Medulla oblongata (tissue), 1 donor: ENCODE results near the gene GCNT4.

Source experiments
- DNase-seq: peaks from one replicate; pipeline ENCODE4 v3.0.0-alpha.2; 2015; ENCODE audit errors: extremely low spot score

GCNT4 gene

GRCh38 chr5:75051217-75051751, 1.1 kb downstream of the GCNT4 start:
- no peak for DNase-seq

- no peak for DNase-seq
Measured at GRCh38 chr5:75050415-75050814, 1.9 kb downstream of the GCNT4 start.

- DNase-seq = peak; percentile 54
Measured at GRCh38 chr5:75049456-75050351, 2.7 kb downstream of the GCNT4 start.

GRCh38 chr5:75048457-75048953, 3.9 kb downstream of the GCNT4 start:
- no peak for DNase-seq

- no peak for DNase-seq
Measured at GRCh38 chr5:75047356-75047755, 5.0 kb downstream of the GCNT4 start.

GRCh38 chr5:75046366-75047142, 5.8 kb downstream of the GCNT4 start:
- no peak for DNase-seq

GRCh38 chr5:75045071-75045470, 7.3 kb downstream of the GCNT4 start:
- DNase-seq = no peak

- DNase-seq = peak; percentile 57
Measured at GRCh38 chr5:75044406-75044805, 8.0 kb downstream of the GCNT4 start.

- DNase-seq = no peak
Measured at GRCh38 chr5:75043633-75044264, 8.6 kb downstream of the GCNT4 start.

- DNase-seq = no peak
Measured at GRCh38 chr5:75042522-75042921, 9.8 kb downstream of the GCNT4 start.

GRCh38 chr5:75040973-75041372, 11.4 kb downstream of the GCNT4 start:
- no peak for DNase-seq

GRCh38 chr5:75037106-75037505, 15.3 kb downstream of the GCNT4 start:
- no peak for DNase-seq

- no peak for DNase-seq
Measured at GRCh38 chr5:75034137-75034739, 18.1 kb downstream of the GCNT4 start.

GRCh38 chr5:75031366-75031765, 21.0 kb downstream of the GCNT4 start:
- DNase-seq = no peak

- DNase-seq = no peak
Measured at GRCh38 chr5:75028090-75028489, 24.3 kb downstream of the GCNT4 start.

GRCh38 chr5:75023368-75024159, 28.8 kb downstream of the GCNT4 start:
- no peak for DNase-seq

- no peak for DNase-seq
Measured at GRCh38 chr5:75021800-75022199, 30.6 kb downstream of the GCNT4 start.

GRCh38 chr5:75021219-75021618, 31.1 kb downstream of the GCNT4 start:
- no peak for DNase-seq

- DNase-seq = no peak
Measured at GRCh38 chr5:75020016-75020656, 32.2 kb downstream of the GCNT4 start.
